ENCODE measurements around the gene APBA1. TPM values are rescaled to one million over a fixed set of nuclear protein-coding genes. Genes with fewer than 3 reads are reported as not detected.

APBA1 gene
- total RNA-seq, 2 experiments from 2014 or later: 0.47 to 1.4 TPM

DNA sequence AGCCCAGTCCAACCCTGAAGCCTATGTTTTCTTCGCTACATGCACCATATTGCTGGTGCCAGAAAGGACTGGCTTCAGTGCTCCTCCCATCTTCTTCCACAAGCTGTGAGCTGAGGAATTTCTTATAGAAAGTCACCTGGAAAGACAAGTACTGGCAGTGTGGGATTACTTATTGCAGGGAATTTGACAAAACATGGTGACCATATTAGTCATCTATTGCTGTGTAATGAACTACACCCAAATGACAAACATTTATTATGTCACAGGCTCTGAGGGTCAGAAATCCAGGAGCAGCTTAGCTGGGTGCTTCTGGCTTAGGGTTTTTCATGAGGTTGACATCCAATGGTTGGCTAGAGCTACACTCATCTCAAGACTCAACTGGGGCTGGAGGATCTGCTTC, 271.7 kb downstream of the APBA1 start:
- no peak for ATAC-seq (ENCODE audit: poor library complexity)
- H3K27ac ChIP-seq (ENCODE audit: low read depth in 1 of 2, low read length in 2 of 2): no peak overlapping the region
- intact Hi-C loops (cut with DNase I, micrococcal nuclease): no loop called here
- H3K4me1 ChIP-seq (ENCODE audit: insufficient read depth, low read length): no peaks in the 10 kb centered on the region
- H3K27me3 ChIP-seq (ENCODE audit: control insufficient read depth in 1 of 2, insufficient read depth in 2 of 2, low read length in 2 of 2): peaks cover 0 to 2% of the 10 kb centered on the region in 2 experiments
- no peak for DNase-seq
- ChIA-PET POLR2A (no interaction called here), CTCF (no interaction called here)
- Mint-ChIP-seq H3K9me3 (no peaks in the 10 kb centered on the region), H3K4me1 (ENCODE audit: low read depth) (no peaks in the 10 kb centered on the region), H3K27me3 (peaks cover 8% of the 10 kb centered on the region), H3K4me3 (no peak overlapping the region), H3K27ac (no peak overlapping the region), H3K36me3 (ENCODE audit: low read depth) (no peaks in the 10 kb centered on the region)
- H3K4me3 ChIP-seq (ENCODE audit: low read length): no peak overlapping the region
- H3K9me3 ChIP-seq (ENCODE audit: control insufficient read depth in 1 of 2, insufficient read depth in 1 of 2, low read length in 2 of 2): no peaks in the 10 kb centered on the region
- TF ChIP-seq, protein P1, sequence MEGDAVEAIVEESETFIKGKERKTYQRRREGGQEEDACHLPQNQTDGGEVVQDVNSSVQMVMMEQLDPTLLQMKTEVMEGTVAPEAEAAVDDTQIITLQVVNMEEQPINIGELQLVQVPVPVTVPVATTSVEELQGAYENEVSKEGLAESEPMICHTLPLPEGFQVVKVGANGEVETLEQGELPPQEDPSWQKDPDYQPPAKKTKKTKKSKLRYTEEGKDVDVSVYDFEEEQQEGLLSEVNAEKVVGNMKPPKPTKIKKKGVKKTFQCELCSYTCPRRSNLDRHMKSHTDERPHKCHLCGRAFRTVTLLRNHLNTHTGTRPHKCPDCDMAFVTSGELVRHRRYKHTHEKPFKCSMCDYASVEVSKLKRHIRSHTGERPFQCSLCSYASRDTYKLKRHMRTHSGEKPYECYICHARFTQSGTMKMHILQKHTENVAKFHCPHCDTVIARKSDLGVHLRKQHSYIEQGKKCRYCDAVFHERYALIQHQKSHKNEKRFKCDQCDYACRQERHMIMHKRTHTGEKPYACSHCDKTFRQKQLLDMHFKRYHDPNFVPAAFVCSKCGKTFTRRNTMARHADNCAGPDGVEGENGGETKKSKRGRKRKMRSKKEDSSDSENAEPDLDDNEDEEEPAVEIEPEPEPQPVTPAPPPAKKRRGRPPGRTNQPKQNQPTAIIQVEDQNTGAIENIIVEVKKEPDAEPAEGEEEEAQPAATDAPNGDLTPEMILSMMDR (IDR thresholded peaks at IDR 0.05): no peak
- no peaks in the 10 kb centered on the region for H3K36me3 ChIP-seq (ENCODE audit: insufficient read depth, low read length)

DNA sequence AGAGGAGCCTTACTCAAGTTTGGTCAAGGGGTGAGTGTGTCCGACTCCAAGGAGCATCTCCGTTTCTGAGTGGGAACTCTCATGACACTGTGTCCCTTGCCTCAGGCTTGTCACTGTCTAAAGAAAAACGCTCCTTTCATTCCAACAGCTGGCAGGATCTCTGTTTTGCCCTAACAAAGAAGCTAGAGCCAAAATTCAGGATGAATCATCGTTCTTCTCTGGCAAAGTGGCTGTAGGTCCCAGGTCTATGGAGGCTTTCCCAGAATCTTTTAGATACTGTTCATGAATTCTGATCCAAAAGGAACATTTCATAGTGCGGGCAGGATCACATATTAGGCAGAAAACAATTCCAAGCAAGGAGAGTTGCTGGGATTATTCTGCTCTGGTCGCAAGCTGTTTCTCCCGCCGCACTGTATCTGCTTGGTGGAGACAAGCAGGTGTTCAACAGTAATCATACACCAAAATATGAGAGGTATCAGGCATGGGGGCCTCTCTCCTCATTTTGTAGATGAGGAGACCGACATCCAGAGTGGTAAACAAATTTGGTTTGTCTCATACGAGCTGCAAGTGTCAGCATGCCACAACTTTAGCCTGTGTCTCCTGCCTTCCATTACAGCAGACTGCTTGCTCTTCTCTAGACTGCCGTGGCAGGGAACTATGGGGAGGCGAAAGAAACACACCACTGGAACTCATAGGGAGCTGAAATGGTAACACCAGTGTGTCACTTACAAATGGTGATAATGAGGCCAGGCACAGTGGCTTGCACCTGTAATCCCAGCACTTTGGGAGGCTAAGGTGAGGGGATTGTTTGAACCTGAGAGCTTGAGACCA, 274.6 kb downstream of the APBA1 start:
- H3K27ac ChIP-seq (ENCODE audit: low read depth in 1 of 2, low read length in 2 of 2): no peak overlapping the region
- no peak overlapping the region for H3K4me3 ChIP-seq (ENCODE audit: low read length)
- CTCF ChIA-PET: no interaction called here
- Mint-ChIP-seq H3K27me3 (peaks cover 14% of the 10 kb centered on the region), H3K4me3 (no peak overlapping the region), H3K4me1 (ENCODE audit: low read depth) (no peaks in the 10 kb centered on the region), H3K36me3 (ENCODE audit: low read depth) (no peaks in the 10 kb centered on the region), H3K9me3 (no peaks in the 10 kb centered on the region), H3K27ac (no peak overlapping the region)
- intact Hi-C loops (cut with DNase I, micrococcal nuclease): no loop called here
- no peaks in the 10 kb centered on the region for H3K36me3 ChIP-seq (ENCODE audit: insufficient read depth, low read length)
- no peaks in the 10 kb centered on the region for H3K4me1 ChIP-seq (ENCODE audit: insufficient read depth, low read length)
- ATAC-seq (ENCODE audit: poor library complexity): no peak
- peaks cover 0 to 2% of the 10 kb centered on the region in 2 experiments for H3K27me3 ChIP-seq (ENCODE audit: control insufficient read depth in 1 of 2, insufficient read depth in 2 of 2, low read length in 2 of 2)
- no peaks in the 10 kb centered on the region for H3K9me3 ChIP-seq (ENCODE audit: control insufficient read depth in 1 of 2, insufficient read depth in 1 of 2, low read length in 2 of 2)
- TF ChIP-seq, protein P1 (IDR thresholded peaks at IDR 0.05): no peak
- POLR2A ChIA-PET: no interaction called here
- DNase-seq: no peak

DNA sequence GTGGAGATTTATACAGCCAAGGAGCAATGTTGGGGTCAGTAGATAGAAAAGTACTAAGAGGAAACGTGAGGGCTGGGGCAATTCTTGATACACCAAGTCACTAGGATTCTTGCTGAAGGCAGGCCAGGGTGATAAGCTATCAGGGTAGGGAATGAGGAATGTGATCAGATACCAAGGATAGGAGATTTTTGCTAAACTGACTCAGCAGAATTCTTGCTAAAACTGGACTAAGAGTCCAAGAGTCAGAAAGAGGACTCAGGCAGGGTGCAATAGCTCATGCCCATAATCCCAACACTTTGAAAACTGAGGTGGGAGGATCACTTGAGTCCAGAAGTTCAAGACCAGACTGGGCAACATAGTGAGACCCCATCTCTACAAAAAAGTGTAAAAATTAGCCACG, 275.4 kb downstream of the APBA1 start:
- Histone ChIP-seq H3K27ac (ENCODE audit: low read depth in 1 of 2, low read length in 2 of 2) (no peak overlapping the region), H3K36me3 (ENCODE audit: insufficient read depth, low read length) (no peaks in the 10 kb centered on the region), H3K4me3 (ENCODE audit: low read length) (no peak overlapping the region), H3K4me1 (ENCODE audit: insufficient read depth, low read length) (no peaks in the 10 kb centered on the region), H3K27me3 (ENCODE audit: control insufficient read depth in 1 of 2, insufficient read depth in 2 of 2, low read length in 2 of 2) (peaks cover 0 to 2% of the 10 kb centered on the region in 2 experiments), H3K9me3 (ENCODE audit: control insufficient read depth in 1 of 2, insufficient read depth in 1 of 2, low read length in 2 of 2) (no peaks in the 10 kb centered on the region)
- TF ChIP-seq, protein P1 (IDR thresholded peaks at IDR 0.05): no peak
- ChIA-PET POLR2A (no interaction called here), CTCF (no interaction called here)
- Mint-ChIP-seq H3K4me1 (ENCODE audit: low read depth) (no peaks in the 10 kb centered on the region), H3K36me3 (ENCODE audit: low read depth) (no peaks in the 10 kb centered on the region), H3K27ac (no peak overlapping the region), H3K9me3 (no peaks in the 10 kb centered on the region), H3K27me3 (peaks cover 16% of the 10 kb centered on the region), H3K4me3 (no peak overlapping the region)
- intact Hi-C loops (cut with DNase I, micrococcal nuclease): no loop called here
- DNase-seq (no peak), ATAC-seq (ENCODE audit: poor library complexity) (no peak)

Measured in CD4-positive, alpha-beta T cell (primary cell).